Urothelium cell line (cell line): ENCODE results near the gene RPS6KA2.
A peak's percentile ranks its signal among the peaks of the same experiment; 100 is the strongest.
"Not testable (repeated sequence)": the region's sequence is repeated elsewhere in the genome, so short reads cannot be mapped to it uniquely, and the experiment has no call there.

ENCODE experiments used
- DNase-seq: peaks from one replicate; pipeline ENCODE4 v3.0.0; 2011; ENCODE audit warnings: low spot score, mixed read lengths
- FAIRE-seq: peaks from 2 replicates; lab custom pipeline; 2011; peaks lifted over from hg19 to GRCh38; lab: Jason Lieb, UNC

The RPS6KA2 gene

DNA sequence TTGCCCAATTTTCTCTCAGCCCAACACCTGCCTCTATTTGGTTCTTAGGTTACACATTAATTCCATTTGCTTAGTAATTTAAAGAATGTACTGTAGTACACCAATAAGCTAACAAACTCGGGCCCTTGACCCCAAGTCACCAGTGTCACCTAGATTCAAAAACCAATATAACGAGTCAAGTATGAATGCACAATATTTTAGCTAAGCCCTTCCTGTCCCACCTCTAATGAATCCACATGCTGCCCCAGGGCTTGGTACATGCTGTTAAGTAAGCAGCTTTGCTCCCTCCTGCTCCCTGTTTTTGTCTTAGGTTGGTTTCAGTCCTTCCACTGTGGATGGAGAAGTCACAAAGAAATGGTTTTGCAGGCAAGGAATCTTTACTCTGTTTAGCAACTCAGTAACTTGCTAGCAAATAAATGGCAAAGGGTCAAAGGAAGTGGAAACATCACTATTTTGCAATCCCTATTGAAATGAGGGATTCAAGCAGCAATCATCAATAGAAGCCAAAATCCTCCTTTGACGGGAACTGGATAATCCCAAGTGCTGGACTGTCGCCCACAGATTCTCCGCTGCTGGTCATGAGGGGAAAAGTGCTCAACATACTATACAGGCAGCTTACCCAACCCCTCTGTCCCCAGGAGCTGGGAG is 239.3 kb downstream of the RPS6KA2 start:
- FAIRE-seq (no peak), DNase-seq (no peak)

DNA sequence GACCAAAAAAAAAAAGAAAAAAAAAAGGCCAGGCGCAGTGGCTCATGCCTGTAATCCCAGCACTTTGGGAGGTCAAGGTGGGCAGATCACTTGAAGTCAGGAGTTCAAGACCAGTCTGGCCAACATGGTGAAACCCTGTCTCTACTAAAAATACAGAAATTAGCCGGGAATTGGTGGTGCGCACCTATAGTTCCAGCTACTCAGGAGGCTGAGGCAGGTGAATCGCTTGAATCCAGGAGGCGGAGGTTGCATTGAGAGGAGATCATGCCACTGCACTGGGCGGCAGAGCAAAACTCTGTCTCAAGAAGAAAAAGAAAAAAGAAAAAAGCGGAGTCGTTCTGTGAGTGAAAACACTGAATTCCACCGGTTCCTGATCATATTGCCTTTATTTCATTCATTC is 240.0 kb downstream of the RPS6KA2 start:
- FAIRE-seq, DNase-seq: not testable (repeated sequence)

DNA sequence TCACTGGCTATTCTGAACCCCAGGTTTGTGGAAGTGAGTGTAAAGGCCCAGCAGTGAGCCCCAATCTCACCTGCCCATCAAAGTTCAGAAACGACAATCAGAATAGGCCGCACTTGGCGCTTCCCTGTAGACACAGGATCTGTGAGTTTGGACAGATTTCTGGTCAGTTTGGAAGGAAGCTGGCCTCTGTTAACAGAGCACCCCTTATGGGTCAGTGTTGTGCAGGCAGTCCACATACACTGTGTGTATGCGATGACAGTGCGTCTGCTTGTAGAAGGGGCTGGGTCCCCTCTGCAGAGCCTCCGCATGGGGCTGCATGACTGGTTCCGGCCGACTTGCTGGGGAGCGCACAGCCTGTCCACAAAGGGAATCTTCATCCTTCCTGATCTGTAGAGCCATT is 240.9 kb downstream of the RPS6KA2 start:
- no peak for DNase-seq
- FAIRE-seq: no peak

DNA sequence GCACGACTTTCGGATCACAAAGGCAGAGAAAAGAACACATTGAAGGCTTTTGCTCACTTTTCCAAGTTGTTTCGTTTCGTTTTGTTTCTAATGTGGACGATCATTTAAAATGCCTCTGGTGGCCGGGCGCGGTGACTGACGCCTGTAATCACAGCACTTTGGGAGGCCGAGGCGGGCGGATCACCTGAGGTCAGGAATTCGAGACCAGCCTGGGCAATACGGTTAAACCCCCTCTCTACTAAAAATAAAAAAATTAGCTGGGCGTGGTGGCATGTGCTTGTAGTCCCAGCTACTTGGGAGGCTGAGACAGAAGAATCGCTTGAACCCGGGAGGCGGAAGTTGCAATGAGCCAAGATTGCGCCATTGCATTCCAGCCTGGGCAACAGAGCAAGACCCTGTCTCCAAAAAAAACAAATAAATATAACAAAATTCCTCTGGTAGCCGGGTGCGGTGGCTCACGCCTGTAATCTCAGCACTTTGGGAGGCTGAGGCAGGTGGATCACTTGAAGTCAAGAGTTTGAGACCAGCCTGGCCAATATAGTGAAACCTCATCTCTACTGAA is 243.2 kb downstream of the RPS6KA2 start:
- not testable (repeated sequence) for FAIRE-seq, DNase-seq

GRCh38 chr6:166382933-166383801 is 243.9 kb downstream of the RPS6KA2 start, which contains the start of gene MPC1:
Gene MPC1 (minus strand): TSS chr6:166382940. CDS start chr6:166382876, 64 bp downstream.
- FAIRE-seq (peak; percentile 95), DNase-seq (peak; percentile 97)

- FAIRE-seq (no peak), DNase-seq (no peak)
Measured at GRCh38 chr6:166382500-166382932, 244.5 kb downstream of the RPS6KA2 start.

DNA sequence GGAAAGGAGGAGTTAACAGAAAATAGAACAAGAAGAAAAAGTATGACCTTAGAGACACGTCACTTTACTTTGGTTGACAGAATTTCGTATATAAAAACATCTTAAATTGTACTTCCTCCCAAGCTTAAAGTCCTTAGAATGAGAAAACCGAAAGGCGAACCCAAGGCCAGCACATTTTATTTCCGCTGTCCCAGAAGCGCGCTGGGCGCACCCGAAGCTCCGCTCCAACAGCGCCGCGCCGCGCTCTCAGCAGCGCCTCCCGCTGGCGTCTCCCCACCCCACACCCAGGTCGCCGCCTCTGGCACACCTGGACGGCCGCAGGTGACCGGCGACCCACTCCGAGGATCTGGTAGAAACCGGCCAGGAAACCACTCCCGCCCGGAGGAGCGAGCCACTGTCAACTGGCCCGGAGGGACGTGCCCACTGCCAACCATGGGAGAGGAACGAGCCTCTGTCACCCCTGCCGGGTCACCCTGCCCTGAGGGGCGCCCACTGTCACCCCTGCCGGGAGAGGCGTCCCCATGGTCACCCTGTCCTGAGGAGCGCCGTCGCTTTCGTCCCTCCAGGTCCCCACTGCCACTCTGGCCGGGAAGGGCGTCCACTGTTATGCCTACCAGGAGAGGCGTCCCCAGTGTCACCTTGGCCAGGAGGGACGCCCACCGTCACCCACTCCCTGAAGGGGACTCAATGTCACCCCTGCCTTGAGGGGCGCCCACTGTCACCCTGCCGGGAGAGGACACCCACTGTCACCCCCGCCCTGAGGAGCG is 245.1 kb downstream of the RPS6KA2 start:
- no peak for FAIRE-seq
- DNase-seq: peak; percentile 79

DNA sequence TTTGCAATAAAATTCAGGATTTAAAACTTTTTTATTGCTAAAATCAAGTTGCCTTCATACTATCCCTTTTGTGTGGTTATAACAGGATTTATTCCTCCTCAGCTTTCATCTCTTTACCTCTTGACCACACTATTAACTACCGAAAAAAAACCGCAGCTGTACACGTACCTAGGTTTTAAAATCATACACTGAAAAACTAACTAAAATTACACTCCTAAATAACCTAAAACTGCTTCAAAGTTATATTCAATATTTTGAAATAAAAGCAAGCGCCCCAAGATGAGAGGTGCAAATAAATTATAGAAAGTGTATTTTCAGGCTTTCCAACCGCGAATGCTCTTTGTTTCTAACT is 245.7 kb downstream of the RPS6KA2 start:
- no peak for FAIRE-seq

GRCh38 chr6:166379800-166380199 is 247.3 kb downstream of the RPS6KA2 start:
- no peak for DNase-seq
- FAIRE-seq: no peak

More for the DNA sequence above, 245.7 kb downstream of the RPS6KA2 start:
- no peak for DNase-seq

- no peak for DNase-seq
- FAIRE-seq: no peak
Measured at GRCh38 chr6:166379103-166379586, 247.9 kb downstream of the RPS6KA2 start.

DNA sequence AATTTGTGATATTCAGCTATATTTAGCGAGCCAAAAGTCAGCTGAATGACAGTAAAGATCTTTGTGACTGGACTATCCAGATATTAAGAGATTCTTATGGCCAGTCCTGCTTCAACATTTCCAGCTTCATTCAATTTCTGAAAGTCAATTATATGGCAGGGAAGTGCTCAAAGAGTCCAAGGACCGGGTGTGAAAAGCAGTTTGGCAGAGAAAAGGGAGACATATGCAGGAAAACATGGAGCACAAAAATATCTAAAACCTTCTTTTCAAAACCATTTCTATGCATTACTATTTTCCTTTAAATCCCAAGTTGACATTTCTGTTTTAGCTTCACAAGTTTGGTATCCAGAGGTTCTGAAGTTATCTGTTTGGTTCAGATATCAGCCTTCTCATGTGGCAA is 249.3 kb downstream of the RPS6KA2 start:
- DNase-seq (no peak), FAIRE-seq (no peak)

- no peak for DNase-seq
- no peak for FAIRE-seq
Measured at GRCh38 chr6:166375013-166375412, 252.0 kb downstream of the RPS6KA2 start.

- no peak for DNase-seq
- FAIRE-seq: no peak
Measured at GRCh38 chr6:166370489-166370888, 256.6 kb downstream of the RPS6KA2 start.

- no peak for DNase-seq
- no peak for FAIRE-seq
Measured at GRCh38 chr6:166369782-166370181, 257.3 kb downstream of the RPS6KA2 start.

DNA sequence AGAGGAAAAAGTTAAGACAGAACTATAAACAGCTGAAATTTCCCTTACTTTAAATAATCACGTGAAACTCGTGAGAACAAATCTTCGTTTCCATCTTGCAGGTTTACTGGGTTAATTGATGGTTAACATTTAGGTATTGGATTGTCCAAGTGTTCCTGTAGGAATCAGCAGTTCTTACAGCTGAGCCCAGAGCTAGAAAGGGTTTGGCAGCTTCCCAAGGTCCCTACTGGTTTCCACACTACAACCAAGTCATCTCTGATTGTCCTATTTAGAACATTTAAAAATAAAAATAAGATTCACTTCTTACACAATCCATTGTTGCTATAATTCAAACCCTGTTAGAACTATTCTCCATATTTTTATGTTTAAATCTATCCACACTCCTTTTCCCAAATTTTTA is 260.1 kb downstream of the RPS6KA2 start:
- no peak for DNase-seq
- no peak for FAIRE-seq

GRCh38 chr6:166365806-166366205 is 261.2 kb downstream of the RPS6KA2 start:
- FAIRE-seq (no peak), DNase-seq (no peak)

DNA sequence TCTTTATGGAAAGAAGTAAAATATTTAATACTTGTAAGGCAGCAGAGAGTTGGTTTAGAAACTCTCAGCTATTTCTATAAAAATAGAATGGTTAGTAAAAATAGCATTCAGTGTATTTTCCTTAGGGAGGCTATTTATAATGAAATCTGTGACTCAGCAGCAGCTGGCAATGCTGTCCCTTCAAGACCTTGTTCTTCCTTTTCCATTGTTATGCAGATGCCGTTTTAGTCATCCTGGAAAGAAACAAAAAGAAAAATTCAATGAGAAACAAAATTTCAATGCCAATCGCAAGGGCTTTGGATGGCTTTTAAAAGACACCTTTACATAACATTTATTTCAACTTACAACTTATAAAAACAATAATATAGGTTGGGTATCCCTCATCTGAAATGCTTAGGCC is 261.8 kb downstream of the RPS6KA2 start:
- DNase-seq (no peak), FAIRE-seq (no peak)

DNA sequence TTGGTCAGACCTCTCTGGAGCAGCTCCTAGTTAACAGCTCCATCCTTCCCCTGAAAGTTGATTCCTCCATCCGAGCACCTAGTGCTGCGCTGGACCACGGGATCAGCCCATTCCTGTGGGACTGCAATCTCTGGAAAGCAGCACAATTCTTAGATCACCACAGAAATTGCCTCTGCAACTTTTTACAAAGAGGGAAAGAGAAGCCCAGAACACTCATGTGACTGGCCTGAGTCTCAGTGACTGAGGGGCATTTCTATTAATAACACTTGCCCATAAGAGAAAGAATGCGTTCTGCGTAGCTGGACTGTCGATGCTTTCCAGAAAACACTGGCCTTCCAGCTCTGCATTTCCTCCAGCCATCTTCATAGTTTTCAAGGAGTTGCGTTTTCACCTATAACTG is 262.6 kb downstream of the RPS6KA2 start:
- no peak for FAIRE-seq
- no peak for DNase-seq

- not testable (repeated sequence) for DNase-seq, FAIRE-seq
Measured at GRCh38 chr6:166362427-166362826, 264.6 kb downstream of the RPS6KA2 start.

- DNase-seq (no peak), FAIRE-seq (no peak)
Measured at GRCh38 chr6:166361077-166361429, 266.0 kb downstream of the RPS6KA2 start.
